Neuronal stem cell (in vitro differentiated cells): ENCODE data around the gene NR1D2.
"Not testable (repeated sequence)": the region's sequence is repeated elsewhere in the genome, so short reads cannot be mapped to it uniquely, and the experiment has no call there.

Source experiments
- DNase-seq: peaks from one replicate; pipeline ENCODE4 v3.0.0-alpha.2; 2013; ENCODE audit warnings: low spot score
- H2AFZ ChIP-seq: one replicate; pipeline ENCODE4 v1.6.1; 2013; ENCODE audit warnings: mild to moderate bottlenecking, low read length, inconsistent platforms
- H2AK5ac ChIP-seq: 2 replicates; pipeline ENCODE4 v1.6.1; 2013; ENCODE audit warnings: low read depth, mild to moderate bottlenecking, inconsistent platforms, low read length, moderate library complexity, mixed read lengths
- H2BK120ac ChIP-seq: 2 replicates; pipeline ENCODE4 v1.6.1; 2013; ENCODE audit warnings: low read depth, mild to moderate bottlenecking, inconsistent platforms, low read length, moderate library complexity, mixed read lengths
- H2BK12ac ChIP-seq: one replicate; pipeline ENCODE4 v1.6.1; 2013; ENCODE audit warnings: low read length, inconsistent platforms
- H2BK15ac ChIP-seq: 2 replicates; pipeline ENCODE4 v1.6.1; 2013; ENCODE audit warnings: mild to moderate bottlenecking, low read length, inconsistent platforms, mixed read lengths
- H2BK5ac ChIP-seq: one replicate; pipeline ENCODE4 v1.6.1; 2013; ENCODE audit warnings: inconsistent platforms, mild to moderate bottlenecking, low read length, moderate library complexity
- H3K14ac ChIP-seq: one replicate; pipeline ENCODE4 v1.6.1; 2013; ENCODE audit warnings: low read length, inconsistent platforms
- H3K18ac ChIP-seq: 2 replicates; pipeline ENCODE4 v1.6.1; 2013; ENCODE audit warnings: low read length, inconsistent platforms
- H3K23ac ChIP-seq: 2 replicates; pipeline ENCODE4 v1.6.1; 2013; ENCODE audit warnings: low read depth, mild to moderate bottlenecking, mixed read lengths, low read length, inconsistent platforms; ENCODE audit not compliant: poor library complexity
- H3K27ac ChIP-seq: replicated peaks from 3 replicates; pipeline ENCODE4 v1.5.1; 2013; ENCODE audit warnings: low read length, inconsistent platforms
- H3K27me3 ChIP-seq, 3 experiments: 2 replicates each; pipeline ENCODE4 v1.6.1; 2013; ENCODE audit warnings: low read length in 3 of 3, mild to moderate bottlenecking in 2 of 3, inconsistent platforms in 1 of 3, low read depth in 1 of 3, mixed read lengths in 1 of 3, moderate library complexity in 1 of 3; ENCODE audit not compliant: control insufficient read depth in 3 of 3, insufficient read depth in 3 of 3
- H3K36me3 ChIP-seq, 2 donors: replicated peaks in 1 of 2; 2 replicates each; pipeline ENCODE4 v1.6.1; 2013; ENCODE audit warnings: low read length in 2 of 2; ENCODE audit not compliant: control insufficient read depth in 2 of 2, insufficient read depth in 2 of 2
- H3K4ac ChIP-seq: 2 replicates; pipeline ENCODE4 v1.6.1; 2013; ENCODE audit warnings: inconsistent platforms, mild to moderate bottlenecking, low read length, moderate library complexity
- H3K4me1 ChIP-seq, 2 donors: 1 replicate in 1 of 2; 2 replicates in 1 of 2; pipeline ENCODE4 v1.6.1; 2013; ENCODE audit warnings: low read length in 2 of 2, low read depth in 1 of 2; ENCODE audit not compliant: control insufficient read depth in 2 of 2, insufficient read depth in 1 of 2
- H3K4me2 ChIP-seq: one replicate; pipeline ENCODE4 v1.6.1; 2013; ENCODE audit warnings: mild to moderate bottlenecking, low read length, inconsistent platforms; ENCODE audit not compliant: insufficient read depth, poor library complexity, severe bottlenecking
- H3K4me3 ChIP-seq, 2 donors: 2 replicates each; pipeline ENCODE4 v1.5.1; 2013; ENCODE audit warnings: low read length in 2 of 2, mild to moderate bottlenecking in 2 of 2, inconsistent platforms in 1 of 2, moderate library complexity in 1 of 2
- H3K79me1 ChIP-seq: one replicate; pipeline ENCODE4 v1.6.1; 2013; ENCODE audit warnings: low read depth, mild to moderate bottlenecking, inconsistent platforms, low read length, moderate library complexity
- H3K9ac ChIP-seq: one replicate; pipeline ENCODE4 v1.6.1; 2013; ENCODE audit warnings: mild to moderate bottlenecking, low read depth, low read length, inconsistent platforms; ENCODE audit not compliant: poor library complexity
- H3K9me3 ChIP-seq, 2 donors: replicated peaks in 1 of 2; 2 replicates each; pipeline versions ENCODE3 to v1.6.1; 2013; ENCODE audit warnings: low read length in 2 of 2, mild to moderate bottlenecking in 2 of 2, inconsistent platforms in 1 of 2, low read depth in 1 of 2, mixed read lengths in 1 of 2, moderate library complexity in 1 of 2; ENCODE audit not compliant: control insufficient read depth in 2 of 2, insufficient read depth in 1 of 2
- H4K8ac ChIP-seq: one replicate; pipeline ENCODE4 v1.6.1; 2013; ENCODE audit warnings: low read depth, mild to moderate bottlenecking, inconsistent platforms, low read length, moderate library complexity
- H4K91ac ChIP-seq: one replicate; pipeline ENCODE4 v1.6.1; 2013; ENCODE audit warnings: low read length, low read depth, mild to moderate bottlenecking, inconsistent platforms; ENCODE audit not compliant: poor library complexity
- WGBS, 2 donors: extraction: QIAGEN DNeasy Blood & Tissue Kit; methylation state at CpG; one replicate each; pipeline ENCODE4 v1.1.7; 2013; ENCODE audit warnings: missing lambda C conversion rate in 2 of 2, mixed read lengths in 1 of 2; ENCODE audit not compliant: insufficient read length in 2 of 2, insufficient replicate concordance in 1 of 2; ENCODE audit errors: extremely low coverage in 2 of 2; 5-methylcytosine and 5-hydroxymethylcytosine counted together

Gene NR1D2

GRCh38 chr3:24023197-24023596, 78.1 kb downstream of the NR1D2 start:
- Histone ChIP-seq H4K8ac (no peak overlapping the region), H2BK15ac (no peak overlapping the region), H3K4me2 (no peak overlapping the region), H2BK120ac (no peak overlapping the region), H2AFZ (no peak overlapping the region), H3K36me3 (no peaks in the 10 kb centered on the region), H3K9ac (no peak overlapping the region), H3K27ac (no peak overlapping the region), H3K27me3 (no peaks in the 10 kb centered on the region), H2AK5ac (no peak overlapping the region), H3K4me3 (no peak overlapping the region), H3K4me1 (peaks cover 0 to 7% of the 10 kb centered on the region in 2 donors), H3K4ac (no peak overlapping the region), H4K91ac (no peak overlapping the region), H3K23ac (no peak overlapping the region), H3K79me1 (peaks cover 3% of the 10 kb centered on the region), H3K14ac (no peak overlapping the region), H3K18ac (no peak overlapping the region), H2BK12ac (no peak overlapping the region), H2BK5ac (no peak overlapping the region), H3K9me3 (no peaks in the 10 kb centered on the region)
- DNase-seq: no peak
- WGBS, 2 donors: no CpG with 5 or more reads among the region's 3 CpGs

DNA sequence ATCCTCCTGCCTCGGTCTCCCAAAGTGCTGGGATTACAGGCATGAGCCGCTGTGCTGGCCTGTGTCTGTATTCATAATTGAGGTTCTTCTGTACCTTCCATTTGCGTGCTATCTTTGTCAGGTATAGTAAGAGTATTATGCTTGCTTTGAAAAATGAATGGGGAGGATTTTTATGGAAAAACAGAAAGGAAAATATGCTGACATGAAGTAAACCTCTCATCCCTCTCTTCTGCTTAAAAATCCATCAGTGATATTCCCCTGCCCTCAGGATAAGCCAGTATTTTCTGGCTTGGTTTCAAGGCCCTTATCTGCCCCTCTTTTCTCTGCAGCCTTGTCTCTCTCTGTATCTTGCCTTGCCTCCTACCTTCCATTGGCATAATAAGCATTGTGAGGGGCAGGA, 80.7 kb downstream of the NR1D2 start:
- H3K9me3 ChIP-seq: no peaks in the 10 kb centered on the region
- H3K23ac ChIP-seq: no peak overlapping the region
- H3K18ac ChIP-seq: no peak overlapping the region
- no peak overlapping the region for H2AK5ac ChIP-seq
- DNase-seq: no peak
- H3K27me3 ChIP-seq: no peaks in the 10 kb centered on the region
- H3K14ac ChIP-seq: no peak overlapping the region
- H2AFZ ChIP-seq: no peak overlapping the region
- WGBS, 2 donors: no CpG with 5 or more reads among the region's 3 CpGs
- peaks cover 0 to 14% of the 10 kb centered on the region in 2 donors for H3K4me1 ChIP-seq
- H3K4me3 ChIP-seq: no peak overlapping the region
- H3K27ac ChIP-seq: no peak overlapping the region
- H2BK5ac ChIP-seq: no peak overlapping the region
- no peaks in the 10 kb centered on the region for H3K79me1 ChIP-seq
- no peak overlapping the region for H3K4ac ChIP-seq
- no peaks in the 10 kb centered on the region for H3K36me3 ChIP-seq
- no peak overlapping the region for H4K91ac ChIP-seq
- no peak overlapping the region for H2BK12ac ChIP-seq
- H3K4me2 ChIP-seq: no peak overlapping the region
- no peak overlapping the region for H2BK120ac ChIP-seq
- H2BK15ac ChIP-seq: no peak overlapping the region
- peak overlapping the region; percentile 32 for H4K8ac ChIP-seq
- H3K9ac ChIP-seq: no peak overlapping the region

DNA sequence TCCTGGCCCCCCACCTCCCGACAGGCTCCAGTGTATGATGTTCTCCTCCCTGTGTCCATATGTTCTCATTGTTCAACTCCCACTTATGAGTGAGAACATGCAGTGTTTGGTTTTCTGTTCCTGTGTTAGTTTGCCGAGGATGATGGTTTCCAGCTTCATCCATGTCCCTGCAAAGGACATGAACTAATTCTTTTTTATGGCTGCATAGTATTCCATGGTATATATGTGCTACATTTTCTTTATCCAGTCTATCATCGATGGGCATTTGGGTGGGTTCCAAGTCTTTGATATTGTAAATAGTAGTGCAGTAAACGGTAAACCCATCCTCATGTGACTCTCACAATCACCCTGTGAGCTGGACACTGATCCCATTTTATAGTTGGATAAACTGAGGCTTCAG, 81.6 kb downstream of the NR1D2 start:
- H3K4me1 ChIP-seq: peaks cover 0 to 14% of the 10 kb centered on the region in 2 donors
- not testable (repeated sequence) for H3K4me3 ChIP-seq, H3K36me3 ChIP-seq, H2AK5ac ChIP-seq, H2AFZ ChIP-seq, DNase-seq, H2BK12ac ChIP-seq, H3K18ac ChIP-seq, H4K91ac ChIP-seq, H3K9ac ChIP-seq, H2BK5ac ChIP-seq, H4K8ac ChIP-seq, H3K79me1 ChIP-seq, H3K27ac ChIP-seq, H3K14ac ChIP-seq, H2BK15ac ChIP-seq, H3K4me2 ChIP-seq, H3K9me3 ChIP-seq, H2BK120ac ChIP-seq, H3K23ac ChIP-seq, H3K4ac ChIP-seq, H3K27me3 ChIP-seq
- WGBS, 2 donors: no CpG with 5 or more reads among the region's 4 CpGs

DNA sequence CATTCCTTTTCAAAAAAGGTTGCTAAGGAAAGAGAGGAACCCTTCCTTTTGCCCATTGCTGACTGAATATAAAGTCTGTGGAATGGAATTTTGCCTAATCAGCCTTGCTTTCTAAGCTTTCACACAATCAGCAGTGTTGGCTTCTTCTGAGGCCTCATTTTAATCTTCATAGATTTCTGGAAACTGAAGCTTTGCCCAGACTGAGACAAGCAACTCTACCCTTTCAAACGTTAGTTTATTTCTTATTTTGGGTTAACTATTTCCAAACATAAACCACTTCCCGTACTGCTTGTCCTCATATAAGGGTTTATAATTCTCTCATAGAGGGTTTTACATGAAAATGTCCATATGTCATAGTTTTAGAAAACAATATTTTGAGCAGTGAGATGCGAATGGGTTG, 82.9 kb downstream of the NR1D2 start:
- Histone ChIP-seq H3K9ac (no peak overlapping the region), H3K9me3 (peaks cover 0 to 4% of the 10 kb centered on the region in 2 donors), H3K4ac (no peak overlapping the region), H3K23ac (no peak overlapping the region), H3K18ac (no peak overlapping the region), H3K27ac (no peak overlapping the region), H2AFZ (peak overlapping the region; percentile 57), H3K14ac (no peak overlapping the region), H3K4me2 (no peak overlapping the region), H3K36me3 (no peaks in the 10 kb centered on the region), H2BK15ac (no peak overlapping the region), H3K4me3 (no peak overlapping the region), H4K91ac (no peak overlapping the region), H2BK120ac (no peak overlapping the region), H2AK5ac (no peak overlapping the region), H2BK5ac (no peak overlapping the region), H3K27me3 (no peaks in the 10 kb centered on the region), H4K8ac (no peak overlapping the region), H3K4me1 (peaks cover 0 to 14% of the 10 kb centered on the region in 2 donors), H3K79me1 (no peaks in the 10 kb centered on the region), H2BK12ac (no peak overlapping the region)
- no CpG with 5 or more reads among the region's 3 CpGs for WGBS, 2 donors
- DNase-seq: no peak
